ENCODE results near the gene MAGEC1. TPM values are rescaled to one million over a fixed set of nuclear protein-coding genes. Genes with fewer than 3 reads are reported as not detected.
"Not testable (repeated sequence)": the region's sequence is repeated elsewhere in the genome, so short reads cannot be mapped to it uniquely, and the experiment has no call there.

Gene MAGEC1
- not detected in 2 replicates for total RNA-seq (2014; rRNA removed; shearing (Covaris generic); ENCODE audit: low replicate concordance)

- H3K36me3 ChIP-seq, result no peaks in the 10 kb centered on the region
- DNase-seq, result no peak
- H3K9me3 ChIP-seq, result no peaks in the 10 kb centered on the region
- no peaks in the 10 kb centered on the region for H3K27me3 ChIP-seq
- no peak within 1 kb of the TSS for H3K4me3 ChIP-seq
Measured at GRCh38 chrX:141903400-141904155, at the start of gene MAGEC1. TSS of gene MAGEC1 (plus strand) at chrX:141903894. CDS start at chrX:141905073, 1,179 bp downstream.

GRCh38 chrX:141857479-141857878 lies 46.2 kb upstream of the MAGEC1 start:
- no peak for DNase-seq
- no peaks in the 10 kb centered on the region for H3K9me3 ChIP-seq
- no peak overlapping the region for H3K4me3 ChIP-seq
- no peaks in the 10 kb centered on the region for H3K36me3 ChIP-seq
- no peaks in the 10 kb centered on the region for H3K27me3 ChIP-seq

GRCh38 chrX:141879616-141880015 lies 24.1 kb upstream of the MAGEC1 start:
- DNase-seq, result no peak
- H3K4me3 ChIP-seq, result no peak overlapping the region
- no peaks in the 10 kb centered on the region for H3K36me3 ChIP-seq
- no peaks in the 10 kb centered on the region for H3K9me3 ChIP-seq
- no peaks in the 10 kb centered on the region for H3K27me3 ChIP-seq

GRCh38 chrX:141888811-141889210 lies 14.9 kb upstream of the MAGEC1 start:
- not testable (repeated sequence) for H3K4me3 ChIP-seq, H3K9me3 ChIP-seq

GRCh38 chrX:141894733-141895132 lies 9.0 kb upstream of the MAGEC1 start:
- H3K4me3 ChIP-seq, result no peak overlapping the region
- H3K9me3 ChIP-seq, result no peaks in the 10 kb centered on the region
- DNase-seq, result no peak
- no peaks in the 10 kb centered on the region for H3K36me3 ChIP-seq
- H3K27me3 ChIP-seq, result no peaks in the 10 kb centered on the region

More at GRCh38 chrX:141888811-141889210, 14.9 kb upstream of the MAGEC1 start:
- not testable (repeated sequence) for H3K36me3 ChIP-seq, DNase-seq, H3K27me3 ChIP-seq

- no peak for DNase-seq
- Histone ChIP-seq H3K9me3 (no peaks in the 10 kb centered on the region), H3K4me3 (no peak overlapping the region), H3K27me3 (no peaks in the 10 kb centered on the region), H3K36me3 (no peaks in the 10 kb centered on the region)
Measured at GRCh38 chrX:141897690-141898089, 6.0 kb upstream of the MAGEC1 start.

GRCh38 chrX:141902366-141902765 lies 1.3 kb upstream of the MAGEC1 start:
- H3K36me3 ChIP-seq, result no peaks in the 10 kb centered on the region
- no peaks in the 10 kb centered on the region for H3K9me3 ChIP-seq
- H3K4me3 ChIP-seq, result no peak overlapping the region
- no peak for DNase-seq
- H3K27me3 ChIP-seq, result no peaks in the 10 kb centered on the region

GRCh38 chrX:141904262-141904661 lies 568 bp downstream of the MAGEC1 start:
- Histone ChIP-seq H3K27me3 (no peaks in the 10 kb centered on the region), H3K4me3 (no peak overlapping the region), H3K36me3 (no peaks in the 10 kb centered on the region), H3K9me3 (no peaks in the 10 kb centered on the region)
- no peak for DNase-seq

GRCh38 chrX:141917801-141918200 lies 14.1 kb downstream of the MAGEC1 start:
- Histone ChIP-seq H3K9me3 (no peaks in the 10 kb centered on the region), H3K27me3 (no peaks in the 10 kb centered on the region), H3K4me3 (no peak overlapping the region), H3K36me3 (no peaks in the 10 kb centered on the region)
- DNase-seq, result no peak

- no peak for DNase-seq
- Histone ChIP-seq H3K4me3 (no peak overlapping the region), H3K9me3 (no peaks in the 10 kb centered on the region), H3K36me3 (no peaks in the 10 kb centered on the region), H3K27me3 (no peaks in the 10 kb centered on the region)
Measured at GRCh38 chrX:141924293-141924692, 20.6 kb downstream of the MAGEC1 start.

GRCh38 chrX:141928432-141928831 lies 24.7 kb downstream of the MAGEC1 start:
- Histone ChIP-seq H3K27me3 (no peaks in the 10 kb centered on the region), H3K9me3 (no peaks in the 10 kb centered on the region), H3K4me3 (no peak overlapping the region), H3K36me3 (no peaks in the 10 kb centered on the region)
- no peak for DNase-seq

- H3K9me3 ChIP-seq, result no peaks in the 10 kb centered on the region
- no peak overlapping the region for H3K4me3 ChIP-seq
- no peaks in the 10 kb centered on the region for H3K27me3 ChIP-seq
- H3K36me3 ChIP-seq, result no peaks in the 10 kb centered on the region
- no peak for DNase-seq
Measured at GRCh38 chrX:141934059-141934641, 30.5 kb downstream of the MAGEC1 start.

- H3K36me3 ChIP-seq, result no peaks in the 10 kb centered on the region
- DNase-seq, result no peak
- H3K27me3 ChIP-seq, result no peaks in the 10 kb centered on the region
- H3K4me3 ChIP-seq, result no peak overlapping the region
- H3K9me3 ChIP-seq, result no peaks in the 10 kb centered on the region
Measured at GRCh38 chrX:141935645-141936044, 32.0 kb downstream of the MAGEC1 start.

- no peak overlapping the region for H3K4me3 ChIP-seq
- no peak for DNase-seq
- no peaks in the 10 kb centered on the region for H3K9me3 ChIP-seq
- H3K27me3 ChIP-seq, result no peaks in the 10 kb centered on the region
- H3K36me3 ChIP-seq, result no peaks in the 10 kb centered on the region
Measured at GRCh38 chrX:141936080-141936479, 32.4 kb downstream of the MAGEC1 start.

GRCh38 chrX:141941234-141941633 lies 37.5 kb downstream of the MAGEC1 start:
- Histone ChIP-seq H3K36me3 (no peaks in the 10 kb centered on the region), H3K9me3 (no peaks in the 10 kb centered on the region), H3K27me3 (no peaks in the 10 kb centered on the region), H3K4me3 (no peak overlapping the region)
- DNase-seq, result no peak

GRCh38 chrX:141945426-141945825 lies 41.7 kb downstream of the MAGEC1 start:
- no peak for DNase-seq
- Histone ChIP-seq H3K27me3 (no peaks in the 10 kb centered on the region), H3K4me3 (no peak overlapping the region), H3K9me3 (no peaks in the 10 kb centered on the region), H3K36me3 (no peaks in the 10 kb centered on the region)

- Histone ChIP-seq H3K4me3 (no peak overlapping the region), H3K36me3 (no peaks in the 10 kb centered on the region), H3K9me3 (no peaks in the 10 kb centered on the region), H3K27me3 (no peaks in the 10 kb centered on the region)
- DNase-seq, result no peak
Measured at GRCh38 chrX:141947350-141947749, 43.7 kb downstream of the MAGEC1 start.

GRCh38 chrX:141952603-141953002 lies 48.9 kb downstream of the MAGEC1 start:
- H3K36me3 ChIP-seq, result no peaks in the 10 kb centered on the region
- H3K27me3 ChIP-seq, result no peaks in the 10 kb centered on the region
- H3K9me3 ChIP-seq, result no peaks in the 10 kb centered on the region
- no peak for DNase-seq
- no peak overlapping the region for H3K4me3 ChIP-seq
